ACHN (cell line): ENCODE results near the gene IDUA.
"Not testable (repeated sequence)": the region's sequence is repeated elsewhere in the genome, so short reads cannot be mapped to it uniquely, and the experiment has no call there.

Experiments used
- DNase-seq: peaks from one replicate; pipeline ENCODE4 v3.0.0-alpha.2; 2015
- in situ Hi-C: cut with HindIII; loops from 2 replicates; pipeline ENCODE4 v1.10.0; 2017; ENCODE audit warnings: low sequenced_read_pairs, low pct_ligation_motif_present, low pct_unique_long_range_greater_than_20kb

The IDUA gene

GRCh38 chr4:1036095-1036494 lies 49.3 kb downstream of the IDUA start:
- no peak for DNase-seq
- in situ Hi-C loops: no loop called here

- DNase-seq: no peak
- in situ Hi-C loops: no loop called here
Observed at GRCh38 chr4:1036976-1037810, 50.3 kb downstream of the IDUA start.

GRCh38 chr4:1038948-1039492 lies 52.2 kb downstream of the IDUA start:
- in situ Hi-C loops: no loop called here
- DNase-seq: no peak

GRCh38 chr4:1039493-1040343 lies 52.9 kb downstream of the IDUA start:
- no peak for DNase-seq
- in situ Hi-C loops: no loop called here

GRCh38 chr4:1040344-1041146 lies 53.7 kb downstream of the IDUA start:
- no peak for DNase-seq
- in situ Hi-C loops: no loop called here

GRCh38 chr4:1041147-1041935 lies 54.5 kb downstream of the IDUA start:
- peak; percentile 58 for DNase-seq
- in situ Hi-C loops: no loop called here

GRCh38 chr4:1041936-1042330 lies 55.1 kb downstream of the IDUA start:
- in situ Hi-C loops: no loop called here

GRCh38 chr4:1042352-1043055 lies 55.7 kb downstream of the IDUA start:
- no peak for DNase-seq
- in situ Hi-C loops: no loop called here

More at GRCh38 chr4:1041936-1042330, 55.1 kb downstream of the IDUA start:
- no peak for DNase-seq

GRCh38 chr4:1043162-1043561 lies 56.3 kb downstream of the IDUA start:
- in situ Hi-C loops: no loop called here
- no peak for DNase-seq

GRCh38 chr4:1043651-1044468 lies 57.0 kb downstream of the IDUA start:
- peak; percentile 97 for DNase-seq
- in situ Hi-C loops: no loop called here

GRCh38 chr4:1044469-1045192 lies 57.8 kb downstream of the IDUA start:
- DNase-seq: no peak
- in situ Hi-C loops: no loop called here

GRCh38 chr4:1045193-1045594 lies 58.4 kb downstream of the IDUA start:
- no peak for DNase-seq
- in situ Hi-C loops: no loop called here

GRCh38 chr4:1045595-1046201 lies 58.9 kb downstream of the IDUA start:
- in situ Hi-C loops: no loop called here
- no peak for DNase-seq

- in situ Hi-C loops: not testable (repeated sequence)
- peak; percentile 74 for DNase-seq
Observed at GRCh38 chr4:1046581-1047011, 59.8 kb downstream of the IDUA start.

- in situ Hi-C loops: no loop called here
- no peak for DNase-seq
Observed at GRCh38 chr4:1047106-1047975, 60.5 kb downstream of the IDUA start.
